H9 (cell line): Measurements from ENCODE around the gene GTF3C5. TPM values are rescaled to one million over a fixed set of nuclear protein-coding genes. Genes with fewer than 3 reads are reported as not detected.

Experiments
- DNase-seq: peaks from one replicate; pipeline ENCODE4 v3.0.0-alpha.2; 2017
- H2AFZ ChIP-seq: one replicate; pipeline ENCODE4 v1.6.1; 2013; ENCODE audit warnings: mild to moderate bottlenecking, low read length, control low read depth, moderate library complexity
- H2AK5ac ChIP-seq: 2 replicates; pipeline ENCODE4 v1.6.1; 2013; ENCODE audit warnings: low read length, control low read depth, mixed read lengths; ENCODE audit not compliant: insufficient read length
- H2BK120ac ChIP-seq: one replicate; pipeline ENCODE4 v1.6.1; 2013; ENCODE audit warnings: low read depth, mild to moderate bottlenecking, low read length, control low read depth, inconsistent platforms; ENCODE audit not compliant: poor library complexity, severe bottlenecking
- H2BK12ac ChIP-seq: 2 replicates; pipeline ENCODE4 v1.6.1; 2013; ENCODE audit warnings: low read length, control low read depth, mixed read lengths, low read depth; ENCODE audit not compliant: insufficient read length
- H2BK15ac ChIP-seq: 2 replicates; pipeline ENCODE4 v1.6.1; 2013; ENCODE audit warnings: low read depth, low read length, control low read depth
- H2BK20ac ChIP-seq: one replicate; pipeline ENCODE4 v1.6.1; 2013; ENCODE audit warnings: low read depth, mild to moderate bottlenecking, low read length, control low read depth, inconsistent platforms; ENCODE audit not compliant: poor library complexity, severe bottlenecking
- H2BK5ac ChIP-seq: 2 replicates; pipeline ENCODE4 v1.6.1; 2013; ENCODE audit warnings: low read length, control low read depth, mixed read lengths; ENCODE audit not compliant: insufficient read length
- H3K14ac ChIP-seq: 2 replicates; pipeline ENCODE4 v1.6.1; 2013; ENCODE audit warnings: low read length, control low read depth; ENCODE audit not compliant: insufficient read depth
- H3K18ac ChIP-seq: 2 replicates; pipeline ENCODE4 v1.6.1; 2013; ENCODE audit warnings: low read depth, mild to moderate bottlenecking, mixed read lengths, low read length, control low read depth; ENCODE audit not compliant: insufficient read length
- H3K23ac ChIP-seq: 2 replicates; pipeline ENCODE4 v1.6.1; 2013; ENCODE audit warnings: low read length, control low read depth, mixed read lengths, low read depth; ENCODE audit not compliant: insufficient read length
- H3K23me2 ChIP-seq: 2 replicates; pipeline ENCODE4 v1.6.1; 2013; ENCODE audit warnings: low read depth, mild to moderate bottlenecking, mixed read lengths, low read length, control low read depth; ENCODE audit not compliant: insufficient read length, poor library complexity, severe bottlenecking
- H3K27ac ChIP-seq: 2 replicates; pipeline ENCODE4 v1.5.1; 2013; ENCODE audit warnings: low read length, control low read depth, mixed read lengths, low read depth; ENCODE audit not compliant: insufficient read length
- H3K27me3 ChIP-seq: 2 replicates; pipeline ENCODE4 v1.6.1; 2013; ENCODE audit warnings: low read length, control low read depth, inconsistent platforms; ENCODE audit not compliant: insufficient read depth
- H3K4ac ChIP-seq: 2 replicates; pipeline ENCODE4 v1.6.1; 2013; ENCODE audit warnings: low read depth, mild to moderate bottlenecking, control low read depth, inconsistent platforms, low read length, moderate library complexity
- H3K4me1 ChIP-seq: 2 replicates; pipeline ENCODE4 v1.6.1; 2013; ENCODE audit warnings: low read length, control low read depth, inconsistent platforms; ENCODE audit not compliant: insufficient read depth
- H3K4me2 ChIP-seq: 2 replicates; pipeline ENCODE4 v1.6.1; 2013; ENCODE audit warnings: low read length, control low read depth, mixed read lengths; ENCODE audit not compliant: insufficient read length, insufficient read depth
- H3K56ac ChIP-seq: 2 replicates; pipeline ENCODE4 v1.6.1; 2013; ENCODE audit warnings: low read depth, mild to moderate bottlenecking, mixed read lengths, low read length, control low read depth; ENCODE audit not compliant: insufficient read length
- H3K79me1 ChIP-seq: 2 replicates; pipeline ENCODE4 v1.6.1; 2013; ENCODE audit warnings: low read depth, mild to moderate bottlenecking, moderate library complexity, low read length, control low read depth, inconsistent platforms; ENCODE audit not compliant: insufficient read depth, poor library complexity, severe bottlenecking
- H3K79me2 ChIP-seq: 2 replicates; pipeline ENCODE4 v1.6.1; 2013; ENCODE audit warnings: low read length, control low read depth, inconsistent platforms; ENCODE audit not compliant: insufficient read depth
- H3K9ac ChIP-seq: 2 replicates; pipeline ENCODE4 v1.6.1; 2013; ENCODE audit warnings: low read length, control low read depth, mixed read lengths; ENCODE audit not compliant: insufficient read length; ENCODE audit errors: extremely low read depth
- H3K9me3 ChIP-seq: one replicate; pipeline ENCODE4 v1.6.1; 2013; ENCODE audit warnings: low read depth, low read length, inconsistent platforms; ENCODE audit not compliant: control insufficient read depth
- H3T11ph ChIP-seq: one replicate; pipeline ENCODE4 v1.6.1; 2013; ENCODE audit warnings: mild to moderate bottlenecking, low read length, control low read depth, inconsistent platforms
- H4K20me1 ChIP-seq: one replicate; pipeline ENCODE4 v1.6.1; 2013; ENCODE audit not compliant: control insufficient read depth, insufficient read length, insufficient read depth
- H4K5ac ChIP-seq: 2 replicates; pipeline ENCODE4 v1.6.1; 2013; ENCODE audit warnings: low read depth, mild to moderate bottlenecking, mixed read lengths, low read length, control low read depth; ENCODE audit not compliant: insufficient read length
- H4K8ac ChIP-seq: replicated peaks from 2 replicates; pipeline ENCODE4 v1.6.1; 2013; ENCODE audit warnings: low read length, control low read depth, mixed read lengths, low read depth; ENCODE audit not compliant: insufficient read length
- H4K91ac ChIP-seq: 2 replicates; pipeline ENCODE4 v1.6.1; 2013; ENCODE audit warnings: low read depth, mild to moderate bottlenecking, moderate library complexity, mixed read lengths, low read length, control low read depth; ENCODE audit not compliant: insufficient read length
- H3K27ac Mint-ChIP-seq, 3 experiments: 2 replicates in 2 of 3; 3 replicates in 1 of 3; pipeline ENCODE4 v1.8.0; 2020 to 2021; ENCODE audit warnings: mixed read lengths in 3 of 3, mild to moderate bottlenecking in 1 of 3, moderate library complexity in 1 of 3
- H3K27me3 Mint-ChIP-seq: 2 replicates; pipeline ENCODE4 v1.8.0; 2021; ENCODE audit warnings: low read depth, mild to moderate bottlenecking, moderate library complexity, mixed read lengths
- H3K36me3 Mint-ChIP-seq, 3 experiments: 2 replicates in 2 of 3; 3 replicates in 1 of 3; pipeline ENCODE4 v1.8.0; 2020 to 2021; ENCODE audit warnings: low read depth in 3 of 3, mixed read lengths in 3 of 3; ENCODE audit not compliant: insufficient read depth in 1 of 3
- H3K4me1 Mint-ChIP-seq, 2 experiments: 2 replicates each; pipeline ENCODE4 v1.8.0; 2020; ENCODE audit warnings: mixed read lengths in 2 of 2
- H3K4me3 Mint-ChIP-seq, 2 experiments: 2 replicates in 1 of 2; 3 replicates in 1 of 2; pipeline ENCODE4 v1.8.0; 2020 to 2021; ENCODE audit warnings: mild to moderate bottlenecking in 2 of 2, mixed read lengths in 2 of 2, moderate library complexity in 1 of 2
- H3K9me3 Mint-ChIP-seq, 2 experiments: 2 replicates in 1 of 2; 3 replicates in 1 of 2; pipeline ENCODE4 v1.8.0; 2020; ENCODE audit warnings: mild to moderate bottlenecking in 2 of 2, mixed read lengths in 2 of 2, moderate library complexity in 1 of 2
- WGBS: extraction: QIAGEN DNeasy Blood & Tissue Kit; methylation state at CpG from one replicate; pipeline ENCODE4 v1.1.7; 2013; ENCODE audit warnings: missing lambda C conversion rate, low lambda C conversion rate, mixed read lengths; ENCODE audit not compliant: insufficient read length; ENCODE audit errors: extremely low coverage; 5-methylcytosine and 5-hydroxymethylcytosine counted together
- total RNA-seq: library from RNA; stranded (reverse); gene quantifications from 2 replicates; pipeline ENCODE4 v1.2.1, GENCODE V29; 2021
- TF ChIP-seq, protein P1 (sequence below): fragments of 200-600 bp; sonication (generic); conservative IDR thresholded peaks from 3 replicates; pipeline ENCODE4 v1.8.0; 2021; ENCODE audit warnings: antibody characterized with exemption, mild to moderate bottlenecking

The GTF3C5 gene
- total RNA-seq, 1 experiment from 2014 or later = 88.9 TPM

- DNase-seq = no peak
- no peak overlapping the region for H2AFZ ChIP-seq
- no peaks in the 10 kb centered on the region for H3K23me2 ChIP-seq
- no peak overlapping the region for H3K56ac ChIP-seq
- H4K91ac ChIP-seq = no peak overlapping the region
- TF ChIP-seq, protein P1, sequence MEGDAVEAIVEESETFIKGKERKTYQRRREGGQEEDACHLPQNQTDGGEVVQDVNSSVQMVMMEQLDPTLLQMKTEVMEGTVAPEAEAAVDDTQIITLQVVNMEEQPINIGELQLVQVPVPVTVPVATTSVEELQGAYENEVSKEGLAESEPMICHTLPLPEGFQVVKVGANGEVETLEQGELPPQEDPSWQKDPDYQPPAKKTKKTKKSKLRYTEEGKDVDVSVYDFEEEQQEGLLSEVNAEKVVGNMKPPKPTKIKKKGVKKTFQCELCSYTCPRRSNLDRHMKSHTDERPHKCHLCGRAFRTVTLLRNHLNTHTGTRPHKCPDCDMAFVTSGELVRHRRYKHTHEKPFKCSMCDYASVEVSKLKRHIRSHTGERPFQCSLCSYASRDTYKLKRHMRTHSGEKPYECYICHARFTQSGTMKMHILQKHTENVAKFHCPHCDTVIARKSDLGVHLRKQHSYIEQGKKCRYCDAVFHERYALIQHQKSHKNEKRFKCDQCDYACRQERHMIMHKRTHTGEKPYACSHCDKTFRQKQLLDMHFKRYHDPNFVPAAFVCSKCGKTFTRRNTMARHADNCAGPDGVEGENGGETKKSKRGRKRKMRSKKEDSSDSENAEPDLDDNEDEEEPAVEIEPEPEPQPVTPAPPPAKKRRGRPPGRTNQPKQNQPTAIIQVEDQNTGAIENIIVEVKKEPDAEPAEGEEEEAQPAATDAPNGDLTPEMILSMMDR = no peak
- no peaks in the 10 kb centered on the region for H3K79me2 ChIP-seq
- no CpG with 5 or more reads among the region's 14 CpGs for WGBS
- H3K4me2 ChIP-seq = no peak overlapping the region
- H2BK5ac ChIP-seq = no peak overlapping the region
- H3K14ac ChIP-seq = no peak overlapping the region
- no peak overlapping the region for H3K9ac ChIP-seq
- peaks cover 61% of the 10 kb centered on the region for H3K27me3 Mint-ChIP-seq
- H2BK15ac ChIP-seq = no peak overlapping the region
- peaks cover 16 to 21% of the 10 kb centered on the region in 2 experiments for H3K4me1 Mint-ChIP-seq
- H3K27ac ChIP-seq = no peak overlapping the region
- peaks cover 3% of the 10 kb centered on the region; the same call in 1 of the 2 replicates for H3K4me1 ChIP-seq
- no peak overlapping the region for H2BK120ac ChIP-seq
- no peak overlapping the region for H4K8ac ChIP-seq
- no peak overlapping the region for H3K4me3 Mint-ChIP-seq
- no peaks in the 10 kb centered on the region for H4K20me1 ChIP-seq
- no peak overlapping the region for H2BK12ac ChIP-seq
- H2AK5ac ChIP-seq = no peak overlapping the region
- H3K79me1 ChIP-seq = no peaks in the 10 kb centered on the region
- no peak overlapping the region for H2BK20ac ChIP-seq
- no peak overlapping the region for H3K4ac ChIP-seq
- H3K27me3 ChIP-seq = no peaks in the 10 kb centered on the region
- no peak overlapping the region for H3K23ac ChIP-seq
- H3K36me3 Mint-ChIP-seq = no peaks in the 10 kb centered on the region
- no peak overlapping the region for H3T11ph ChIP-seq
- no peaks in the 10 kb centered on the region for H3K9me3 ChIP-seq
- H4K5ac ChIP-seq = no peak overlapping the region
- no peak overlapping the region for H3K18ac ChIP-seq
- no peak overlapping the region for H3K27ac Mint-ChIP-seq
- H3K9me3 Mint-ChIP-seq = peaks cover 0 to 6% of the 10 kb centered on the region in 2 experiments; a peak in 4 of 5 replicates
These were observed 37.3 kb upstream of the GTF3C5 start for GRCh38 chr9:132993511-132993939.
